ENCODE data around the gene ARMC3. TPM values are rescaled to one million over a fixed set of nuclear protein-coding genes. Genes with fewer than 3 reads are reported as not detected.

Gene ARMC3
- total RNA-seq, 1 experiment from 2014 or later = 0.61 TPM

DNA sequence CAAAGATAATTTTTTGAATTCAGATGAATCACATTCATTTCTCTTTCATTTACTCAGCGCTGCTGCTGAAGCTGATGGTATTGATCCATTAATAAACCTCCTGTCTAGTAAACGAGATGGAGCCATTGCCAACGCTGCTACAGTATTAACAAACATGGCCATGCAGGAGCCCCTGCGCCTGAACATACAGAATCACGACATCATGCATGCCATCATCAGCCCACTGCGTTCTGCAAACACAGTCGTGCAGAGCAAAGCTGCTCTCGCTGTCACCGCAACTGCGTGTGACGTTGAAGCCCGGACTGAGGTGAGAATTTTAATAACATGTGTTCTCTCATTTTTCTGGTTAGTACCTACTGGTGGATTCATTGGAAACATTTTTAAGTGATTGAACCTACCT lies 70.2 kb downstream of the ARMC3 start:
- Mint-ChIP-seq H3K9me3 (ENCODE audit: unreplicated experiment) (no peaks in the 10 kb centered on the region), H3K4me3 (ENCODE audit: unreplicated experiment) (no peak overlapping the region), H3K36me3 (ENCODE audit: insufficient read depth, unreplicated experiment) (no peaks in the 10 kb centered on the region), H3K27ac (ENCODE audit: unreplicated experiment) (no peak overlapping the region), H3K4me1 (ENCODE audit: low read depth, unreplicated experiment) (no peaks in the 10 kb centered on the region), H3K27me3 (ENCODE audit: insufficient read depth, unreplicated experiment) (peaks cover 10% of the 10 kb centered on the region)
- Histone ChIP-seq H3K27me3 (replicated peaks; ENCODE audit: control insufficient read depth, insufficient read depth, low read length) (0 out of 2 replicates have a peak, but pooled peaks cover 2% of the 10 kb centered on the region), H3K36me3 (ENCODE audit: control insufficient read depth, insufficient read depth, low read length) (no peaks in the 10 kb centered on the region), H3K9me3 (no peaks in the 10 kb centered on the region), H3K4me3 (ENCODE audit: low read depth, low read length) (no peak overlapping the region), H3K4me1 (no peaks in the 10 kb centered on the region)
- ChIA-PET CTCF (no interaction called here), POLR2A (no interaction called here)
- TF ChIP-seq, protein P1, sequence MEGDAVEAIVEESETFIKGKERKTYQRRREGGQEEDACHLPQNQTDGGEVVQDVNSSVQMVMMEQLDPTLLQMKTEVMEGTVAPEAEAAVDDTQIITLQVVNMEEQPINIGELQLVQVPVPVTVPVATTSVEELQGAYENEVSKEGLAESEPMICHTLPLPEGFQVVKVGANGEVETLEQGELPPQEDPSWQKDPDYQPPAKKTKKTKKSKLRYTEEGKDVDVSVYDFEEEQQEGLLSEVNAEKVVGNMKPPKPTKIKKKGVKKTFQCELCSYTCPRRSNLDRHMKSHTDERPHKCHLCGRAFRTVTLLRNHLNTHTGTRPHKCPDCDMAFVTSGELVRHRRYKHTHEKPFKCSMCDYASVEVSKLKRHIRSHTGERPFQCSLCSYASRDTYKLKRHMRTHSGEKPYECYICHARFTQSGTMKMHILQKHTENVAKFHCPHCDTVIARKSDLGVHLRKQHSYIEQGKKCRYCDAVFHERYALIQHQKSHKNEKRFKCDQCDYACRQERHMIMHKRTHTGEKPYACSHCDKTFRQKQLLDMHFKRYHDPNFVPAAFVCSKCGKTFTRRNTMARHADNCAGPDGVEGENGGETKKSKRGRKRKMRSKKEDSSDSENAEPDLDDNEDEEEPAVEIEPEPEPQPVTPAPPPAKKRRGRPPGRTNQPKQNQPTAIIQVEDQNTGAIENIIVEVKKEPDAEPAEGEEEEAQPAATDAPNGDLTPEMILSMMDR (IDR thresholded peaks at IDR 0.05; ENCODE audit: insufficient read depth in 1 of 2, low read depth in 1 of 2, low read length in 1 of 2, severe bottlenecking in 1 of 2, unreplicated experiment in 1 of 2) = no peak
- intact Hi-C loops (cut with micrococcal nuclease; ENCODE audit: unreplicated experiment) = no loop called here
- DNase-seq = no peak
- no TSS peak for BruUV-seq (replicated peaks)

- Mint-ChIP-seq H3K27ac (ENCODE audit: unreplicated experiment) (no peak overlapping the region), H3K36me3 (ENCODE audit: insufficient read depth, unreplicated experiment) (no peaks in the 10 kb centered on the region), H3K4me3 (ENCODE audit: unreplicated experiment) (no peak overlapping the region), H3K27me3 (ENCODE audit: insufficient read depth, unreplicated experiment) (peaks cover 6% of the 10 kb centered on the region), H3K4me1 (ENCODE audit: low read depth, unreplicated experiment) (no peaks in the 10 kb centered on the region), H3K9me3 (ENCODE audit: unreplicated experiment) (no peaks in the 10 kb centered on the region)
- H3K4me1 ChIP-seq = no peaks in the 10 kb centered on the region
- intact Hi-C loops (cut with micrococcal nuclease; ENCODE audit: unreplicated experiment) = no loop called here
- 0 out of 2 replicates have a peak, but pooled peaks cover 2% of the 10 kb centered on the region for H3K27me3 ChIP-seq (replicated peaks; ENCODE audit: control insufficient read depth, insufficient read depth, low read length)
- no peaks in the 10 kb centered on the region for H3K36me3 ChIP-seq (ENCODE audit: control insufficient read depth, insufficient read depth, low read length)
- no TSS peak for BruUV-seq (replicated peaks)
- H3K4me3 ChIP-seq (ENCODE audit: low read depth, low read length) = no peak overlapping the region
- ChIA-PET CTCF (interaction anchor here (0.8 kb wide), 1 partner anchor 10 kb away, joined by 8 read pairs; no protein-coding TSS in a partner anchor), POLR2A (no interaction called here)
- TF ChIP-seq, protein P1 (IDR thresholded peaks at IDR 0.05; ENCODE audit: insufficient read depth in 1 of 2, low read depth in 1 of 2, low read length in 1 of 2, severe bottlenecking in 1 of 2, unreplicated experiment in 1 of 2) = no peak
- no peak for DNase-seq
- H3K9me3 ChIP-seq = no peaks in the 10 kb centered on the region
Measured at GRCh38 chr10:22999942-23000341, 72.1 kb downstream of the ARMC3 start.

GRCh38 chr10:23001901-23002516 lies 74.2 kb downstream of the ARMC3 start:
- TF ChIP-seq, protein P1 (IDR thresholded peaks at IDR 0.05; ENCODE audit: insufficient read depth in 1 of 2, low read depth in 1 of 2, low read length in 1 of 2, severe bottlenecking in 1 of 2, unreplicated experiment in 1 of 2) = no peak
- no peaks in the 10 kb centered on the region for H3K4me1 ChIP-seq
- H3K9me3 ChIP-seq = no peaks in the 10 kb centered on the region
- no peak for DNase-seq
- H3K36me3 ChIP-seq (ENCODE audit: control insufficient read depth, insufficient read depth, low read length) = no peaks in the 10 kb centered on the region
- ChIA-PET CTCF (no interaction called here), POLR2A (no interaction called here)
- no peak overlapping the region for H3K4me3 ChIP-seq (ENCODE audit: low read depth, low read length)
- no TSS peak for BruUV-seq (replicated peaks)
- no peaks in the 10 kb centered on the region for H3K4me1 Mint-ChIP-seq (ENCODE audit: low read depth, unreplicated experiment)
- no peaks in the 10 kb centered on the region for H3K36me3 Mint-ChIP-seq (ENCODE audit: insufficient read depth, unreplicated experiment)
- H3K27me3 ChIP-seq (replicated peaks; ENCODE audit: control insufficient read depth, insufficient read depth, low read length) = no peaks in the 10 kb centered on the region
- H3K4me3 Mint-ChIP-seq (ENCODE audit: unreplicated experiment) = no peak overlapping the region
- H3K27ac Mint-ChIP-seq (ENCODE audit: unreplicated experiment) = no peak overlapping the region
- no peaks in the 10 kb centered on the region for H3K9me3 Mint-ChIP-seq (ENCODE audit: unreplicated experiment)
- peaks cover 2% of the 10 kb centered on the region for H3K27me3 Mint-ChIP-seq (ENCODE audit: insufficient read depth, unreplicated experiment)
- intact Hi-C loops (cut with micrococcal nuclease; ENCODE audit: unreplicated experiment) = no loop called here
